Left renal cortex interstitium (tissue), 4 donors: ENCODE data around the gene ICE1. TPM values are rescaled to one million over a fixed set of nuclear protein-coding genes. Genes with fewer than 3 reads are reported as not detected.
"Not testable (repeated sequence)": the region's sequence is repeated elsewhere in the genome, so short reads cannot be mapped to it uniquely, and the experiment has no call there.

Experiments used
- DNase-seq, 4 donors: peaks; one replicate each; pipeline ENCODE4 v3.0.0-alpha.2; 2013; ENCODE audit warnings: low read depth in 4 of 4, low spot score in 2 of 4, missing footprints in 1 of 4
- polyA plus RNA-seq, 4 donors: library from polyadenylated mRNA; unstranded; fragments of 120-200 nt; gene quantifications; one replicate each; pipeline ENCODE4 v1.2.1, GENCODE V29; 2013; ENCODE audit not compliant: insufficient read length in 4 of 4

Gene ICE1
- 10 to 100 TPM; 33.6 to 38.2 (median 36.8) TPM for polyA plus RNA-seq

GRCh38 chr5:5421961-5422818, at the start of gene ICE1:
Gene ICE1 (plus strand): TSS chr5:5422677. CDS start chr5:5422916, 239 bp downstream.
- DNase-seq: peak; percentile 94 to 98 (median 96)

- no peak for DNase-seq
Measured at GRCh38 chr5:5372930-5373329, 49.5 kb upstream of the ICE1 start.

- no peak for DNase-seq
Measured at GRCh38 chr5:5373351-5373989, 49.0 kb upstream of the ICE1 start.

- DNase-seq: no peak
Measured at GRCh38 chr5:5374009-5374715, 48.3 kb upstream of the ICE1 start.

- no peak for DNase-seq
Measured at GRCh38 chr5:5377780-5378179, 44.7 kb upstream of the ICE1 start.

- DNase-seq: no peak
Measured at GRCh38 chr5:5378531-5378930, 43.9 kb upstream of the ICE1 start.

- DNase-seq: no peak
Measured at GRCh38 chr5:5380298-5380697, 42.2 kb upstream of the ICE1 start.

GRCh38 chr5:5381310-5381913, 41.1 kb upstream of the ICE1 start:
- DNase-seq: no peak

- no peak for DNase-seq
Measured at GRCh38 chr5:5383461-5383860, 39.0 kb upstream of the ICE1 start.

GRCh38 chr5:5384660-5385330, 37.7 kb upstream of the ICE1 start:
- no peak for DNase-seq

- DNase-seq: no peak
Measured at GRCh38 chr5:5385331-5385662, 37.2 kb upstream of the ICE1 start.

- DNase-seq: no peak
Measured at GRCh38 chr5:5386329-5386728, 36.1 kb upstream of the ICE1 start.

- no peak for DNase-seq
Measured at GRCh38 chr5:5387192-5387591, 35.3 kb upstream of the ICE1 start.

- DNase-seq: no peak
Measured at GRCh38 chr5:5387777-5388176, 34.7 kb upstream of the ICE1 start.

GRCh38 chr5:5390121-5390869, 32.2 kb upstream of the ICE1 start:
- not testable (repeated sequence) for DNase-seq

- not testable (repeated sequence) for DNase-seq
Measured at GRCh38 chr5:5392504-5392903, 30.0 kb upstream of the ICE1 start.

- peak in 1 of 4 donors; percentile 34 for DNase-seq
Measured at GRCh38 chr5:5394384-5394986, 28.0 kb upstream of the ICE1 start.

- not testable (repeated sequence) for DNase-seq
Measured at GRCh38 chr5:5395093-5395492, 27.4 kb upstream of the ICE1 start.

GRCh38 chr5:5398071-5398470, 24.4 kb upstream of the ICE1 start:
- DNase-seq: no peak
